Fibroblast of skin of abdomen (primary cell): ENCODE measurements around the gene FBN1.

Source experiments
- DNase-seq: peaks from one replicate; pipeline ENCODE4 v3.0.0-alpha.2; 2013

Gene FBN1

DNA sequence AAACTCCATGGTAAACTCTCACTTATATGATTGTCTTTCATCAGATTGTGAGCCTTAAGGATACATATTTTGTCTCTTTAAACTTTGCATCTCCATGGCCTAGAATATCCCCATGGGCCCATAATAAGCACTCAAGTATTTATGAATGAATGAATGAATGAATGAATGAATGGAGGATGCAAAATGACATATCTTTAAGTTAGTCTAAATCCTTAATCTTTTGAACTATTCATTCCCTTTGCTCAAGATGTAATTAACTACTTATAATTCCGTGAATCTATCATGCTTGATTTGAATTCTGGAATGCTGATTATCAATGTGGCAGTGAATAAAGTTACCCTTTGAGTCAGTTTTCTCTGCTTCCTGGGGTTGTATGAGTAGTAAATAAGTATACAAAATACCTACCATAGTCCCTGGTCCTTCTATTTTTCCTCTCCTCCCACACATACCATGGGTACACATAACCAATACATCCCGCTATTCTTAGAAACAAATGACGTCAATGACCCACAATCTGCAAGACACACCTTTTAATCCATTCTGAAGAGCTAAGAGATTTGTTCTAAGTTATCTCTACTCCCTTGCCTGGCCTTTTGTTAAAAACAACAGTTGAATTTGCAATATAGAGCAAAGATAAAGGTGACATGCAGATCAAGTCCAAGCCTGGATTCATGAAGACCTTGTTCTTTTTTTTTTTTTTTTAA, 94.5 kb downstream of the FBN1 start:
- DNase-seq, result no peak

DNA sequence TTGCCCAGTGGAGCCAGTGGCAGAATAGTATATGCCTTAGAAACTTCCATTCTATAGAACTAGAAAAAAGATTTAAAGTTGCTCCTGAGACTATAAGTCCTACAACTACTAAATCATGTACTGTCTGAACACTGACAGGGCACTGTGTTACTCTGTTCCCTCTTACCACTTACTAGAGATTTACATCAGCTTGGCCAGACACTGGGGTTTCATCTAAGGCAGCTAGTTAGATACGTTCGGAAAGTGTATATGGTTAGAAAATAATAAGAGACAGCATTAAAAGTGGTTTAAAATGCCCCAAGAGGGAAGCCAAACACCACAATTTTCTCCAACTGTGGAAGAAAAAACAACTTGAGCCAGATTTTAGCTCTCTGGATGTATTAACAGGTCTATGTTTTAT, 97.1 kb downstream of the FBN1 start:
- DNase-seq, result peak; percentile 59

DNA sequence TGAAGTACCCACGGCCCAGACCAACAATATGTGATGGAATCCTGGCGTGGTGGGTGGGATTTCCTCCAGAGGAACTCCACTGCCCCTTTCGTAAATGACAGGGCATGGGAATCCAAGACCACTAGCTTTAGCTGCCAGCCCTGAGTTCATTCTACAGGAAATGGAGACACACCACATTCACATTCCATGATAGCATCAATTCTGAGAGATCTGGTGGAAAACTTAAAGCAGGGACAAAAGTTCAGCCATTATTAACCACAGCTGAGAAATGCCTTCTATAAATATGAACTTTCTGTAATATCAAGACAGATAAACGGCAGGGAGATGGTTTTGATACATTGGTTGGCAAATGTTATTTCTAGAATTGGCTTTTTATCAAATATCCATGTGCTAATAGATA, 98.2 kb downstream of the FBN1 start:
- DNase-seq, result peak; percentile 70

DNA sequence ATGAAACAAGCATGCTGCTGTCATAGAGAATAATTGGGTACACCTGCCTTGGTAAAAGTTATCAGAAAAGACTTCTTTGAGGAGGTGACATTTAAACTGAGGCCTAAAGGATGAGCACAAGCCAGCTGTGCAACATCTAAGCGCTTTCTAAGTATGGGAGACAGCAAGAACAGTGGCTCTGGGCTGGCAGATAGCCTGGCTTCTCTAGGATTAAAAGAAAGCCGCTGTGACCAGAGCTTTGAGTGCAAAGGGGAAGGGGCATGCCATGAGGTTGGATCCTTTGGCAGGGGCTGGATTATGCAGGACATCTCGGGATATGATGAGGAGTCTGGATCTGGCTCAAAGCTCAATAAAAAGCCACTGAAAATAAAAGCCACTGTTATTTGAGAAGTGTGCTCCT, 99.2 kb downstream of the FBN1 start:
- no peak for DNase-seq

DNA sequence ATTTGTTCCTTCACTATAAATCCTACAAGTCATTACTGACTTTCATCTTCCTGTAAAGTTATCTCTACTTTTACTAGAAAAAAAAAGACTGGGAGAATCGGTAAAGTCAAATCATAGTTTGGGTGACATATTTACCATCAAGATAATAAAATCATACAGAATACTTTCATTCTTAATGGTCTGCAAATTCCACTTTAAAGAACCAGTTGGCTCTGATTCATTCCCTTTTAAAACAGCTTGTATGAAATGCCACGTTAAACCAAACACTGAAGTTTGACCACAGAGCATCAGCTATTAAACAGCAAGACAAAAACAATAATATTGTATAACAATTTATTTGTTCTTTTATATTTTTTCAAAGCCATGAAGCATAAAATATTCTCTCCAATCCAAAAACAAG, 100.7 kb downstream of the FBN1 start:
- peak; percentile 42 for DNase-seq

DNA sequence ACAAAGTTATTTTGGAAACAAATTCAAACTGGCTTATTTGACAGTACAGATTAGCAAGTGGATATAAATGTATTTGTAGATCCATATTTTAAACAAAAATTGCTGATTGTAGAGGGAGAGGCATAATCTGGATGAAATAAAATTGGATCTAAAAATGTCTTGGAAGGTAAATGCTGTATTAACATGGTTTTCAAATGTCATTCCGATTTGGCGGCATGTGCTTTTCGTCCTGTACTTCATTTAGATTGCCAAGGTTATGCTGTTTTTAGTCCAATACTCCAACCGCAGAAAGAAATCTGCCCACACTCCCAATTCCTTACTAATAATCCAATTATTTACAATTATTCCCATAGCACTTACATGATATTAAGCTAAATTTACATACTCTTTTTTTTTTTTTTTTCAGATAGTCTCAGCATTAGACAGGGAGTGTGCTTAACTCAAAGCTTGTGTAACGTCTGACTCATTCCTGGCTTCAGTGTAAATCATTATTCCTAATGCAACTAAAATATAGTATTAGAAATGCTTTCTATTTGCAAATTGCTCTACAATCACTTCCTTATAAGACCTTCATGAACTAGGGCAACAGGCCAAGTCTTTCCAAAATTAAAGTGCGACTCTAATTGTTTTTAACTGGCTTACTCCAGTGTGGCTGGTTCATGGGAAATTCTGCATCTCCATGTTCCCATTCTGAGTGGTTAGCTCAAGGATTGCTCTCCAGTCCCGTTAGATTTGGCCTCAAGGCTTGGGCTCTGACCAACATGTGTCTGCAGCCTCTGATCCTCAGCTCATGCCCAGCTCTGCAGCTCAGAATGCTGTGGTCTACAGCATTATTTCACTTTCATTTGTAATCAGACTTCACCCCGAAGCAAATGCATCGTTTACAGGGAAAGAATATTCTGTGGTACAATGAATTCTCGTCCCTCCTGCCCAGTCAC, 103.9 kb downstream of the FBN1 start:
- DNase-seq, result peak; percentile 88

DNA sequence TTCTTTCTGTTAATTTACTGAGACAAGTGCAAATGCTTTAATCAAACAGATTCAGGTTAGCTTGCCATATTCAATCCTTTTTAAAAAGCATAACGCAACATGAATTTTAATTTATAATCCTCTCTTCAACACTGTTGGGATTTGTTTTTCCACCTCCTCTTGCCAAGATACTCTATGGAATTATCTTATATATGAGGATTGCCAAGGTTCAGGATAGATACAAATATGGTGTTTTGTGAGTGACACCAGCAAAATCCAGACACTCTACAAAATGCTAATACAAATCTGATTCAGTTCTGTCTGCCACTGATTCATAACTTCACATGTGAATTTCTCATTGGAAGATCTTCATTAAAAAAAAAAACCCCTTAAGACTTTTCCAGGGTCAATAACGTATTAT, 104.8 kb downstream of the FBN1 start:
- no peak for DNase-seq

DNA sequence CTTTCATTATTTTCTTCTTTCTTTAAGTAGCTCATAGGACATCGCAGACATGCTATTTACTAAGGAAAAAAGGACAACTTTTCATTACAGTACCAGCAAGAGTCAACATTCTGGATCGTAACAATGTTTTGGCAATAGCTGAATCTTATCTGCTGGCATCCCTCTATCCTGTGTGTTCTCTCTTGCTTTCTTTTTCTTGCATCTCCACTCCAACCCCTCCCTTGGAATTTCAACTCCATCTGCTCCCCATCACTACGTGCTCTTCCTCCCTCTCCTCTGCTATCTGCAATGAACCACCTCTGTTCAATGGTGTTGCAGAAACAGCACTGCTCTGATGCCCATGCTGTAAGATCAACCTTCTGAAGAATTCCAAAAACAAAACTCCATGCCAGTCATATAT, 106.6 kb downstream of the FBN1 start:
- no peak for DNase-seq

DNA sequence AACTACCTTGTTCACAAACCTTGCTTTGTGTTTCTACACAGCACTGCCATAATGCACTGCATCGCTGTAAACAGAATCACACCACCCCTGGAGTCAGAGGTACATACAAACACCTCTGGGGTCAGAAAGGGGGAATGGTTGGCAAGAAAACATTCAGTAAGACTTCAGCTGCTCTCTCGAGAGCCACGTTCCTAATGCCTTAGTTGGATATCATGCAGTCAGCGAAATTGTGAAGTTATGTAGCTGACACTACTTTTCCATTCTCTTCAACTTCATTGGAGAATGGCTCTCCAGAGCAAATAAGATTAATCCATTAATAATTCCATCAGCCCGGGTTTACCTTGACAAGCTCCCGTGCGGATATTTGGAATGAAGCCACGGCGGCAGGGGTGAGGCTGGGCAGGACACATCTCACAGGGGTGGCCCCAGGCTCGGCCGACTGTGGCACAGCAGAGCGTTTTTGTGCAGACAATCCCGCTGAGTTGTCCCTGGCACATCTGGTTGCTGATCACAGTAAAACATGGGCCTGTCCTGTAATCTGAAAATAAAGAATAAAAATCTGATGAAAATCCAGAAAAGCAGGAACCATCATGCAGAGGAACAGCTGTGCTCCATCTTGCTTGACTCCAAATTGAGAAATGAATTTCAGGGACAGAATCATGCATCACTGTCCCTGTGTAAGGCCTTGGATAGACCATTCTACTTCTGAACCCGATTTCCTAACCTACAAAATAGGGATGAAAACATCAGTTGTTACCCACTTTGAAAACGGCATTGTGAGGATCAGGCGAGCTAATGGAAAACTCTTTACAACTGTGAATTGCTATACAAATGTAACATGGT, 108.0 kb downstream of the FBN1 start:
- peak; percentile 37 for DNase-seq

DNA sequence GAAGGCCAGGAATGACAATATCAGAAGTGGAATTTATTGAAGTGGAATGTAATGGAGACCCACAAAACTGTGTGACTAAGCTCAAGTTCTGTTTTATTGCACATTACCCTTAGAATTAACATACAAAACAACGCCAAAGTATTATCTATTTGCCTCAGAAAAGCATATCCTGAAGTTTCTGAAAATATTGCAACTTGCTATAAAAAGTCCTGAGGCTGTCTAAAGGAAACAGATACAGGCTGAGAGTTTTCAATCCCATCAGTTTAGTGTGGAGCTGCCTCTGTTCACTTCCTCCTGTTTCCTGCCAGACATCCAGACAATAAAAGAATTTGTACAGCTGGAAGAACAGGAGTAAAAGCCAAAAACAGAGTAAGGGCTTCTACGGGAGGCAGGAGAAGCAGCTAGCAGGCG, 108.8 kb downstream of the FBN1 start:
- peak; percentile 74 for DNase-seq

DNA sequence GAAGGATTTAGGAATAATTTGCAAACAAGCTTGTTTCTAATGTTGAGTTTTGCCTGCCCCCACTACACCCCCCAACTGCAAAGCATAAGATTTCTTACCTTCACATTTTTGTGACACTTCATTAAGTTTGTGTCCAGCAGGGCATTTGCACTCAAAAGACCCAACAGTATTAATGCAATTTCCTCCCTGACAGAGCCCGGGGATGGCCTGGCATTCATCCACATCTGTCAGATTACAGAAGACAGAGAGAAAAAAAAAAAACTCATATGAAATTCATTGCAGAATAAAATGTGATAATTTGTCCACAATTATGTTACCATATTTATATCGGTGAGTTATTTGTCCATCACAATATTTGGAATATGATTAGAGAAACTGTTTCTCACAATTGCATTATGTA, 111.5 kb downstream of the FBN1 start:
- DNase-seq, result peak; percentile 28

DNA sequence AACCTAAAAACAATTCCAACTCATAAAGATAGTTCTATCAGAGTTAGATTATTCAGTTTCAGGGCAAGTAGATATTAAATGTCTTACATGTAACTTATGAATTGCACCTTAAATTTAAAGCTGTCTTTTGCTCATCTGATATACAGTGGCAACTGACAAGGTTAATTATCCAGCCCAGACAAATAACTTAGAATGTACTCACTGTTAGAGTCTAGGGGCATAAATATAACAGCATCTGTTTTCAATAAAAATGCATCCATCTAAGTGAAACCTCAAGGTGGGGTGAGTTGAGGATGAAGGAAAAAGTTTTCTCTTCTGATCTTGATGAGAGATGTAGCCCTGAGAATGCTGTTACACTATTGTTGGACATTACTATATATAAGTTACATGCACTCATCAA, 112.6 kb downstream of the FBN1 start:
- DNase-seq, result peak; percentile 84

DNA sequence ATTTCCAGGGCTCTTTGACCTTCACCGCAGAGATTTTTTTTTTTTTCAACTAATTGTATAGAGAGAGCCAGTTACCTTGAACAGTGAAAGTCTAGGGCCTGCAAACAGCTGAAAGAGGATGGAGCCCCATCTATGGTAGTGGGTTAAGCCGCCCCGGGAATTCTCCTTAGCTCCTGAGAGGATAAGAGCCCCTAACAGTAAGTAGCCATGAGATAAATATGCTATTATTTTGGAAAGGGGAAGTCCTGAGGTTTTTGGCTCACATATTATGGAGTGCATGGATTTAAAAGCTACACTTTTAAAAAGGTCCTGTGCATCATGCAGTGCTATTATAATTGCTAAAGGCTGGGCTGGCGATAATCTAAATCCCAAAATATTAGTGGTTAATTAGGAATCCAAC, 115.0 kb downstream of the FBN1 start:
- no peak for DNase-seq

DNA sequence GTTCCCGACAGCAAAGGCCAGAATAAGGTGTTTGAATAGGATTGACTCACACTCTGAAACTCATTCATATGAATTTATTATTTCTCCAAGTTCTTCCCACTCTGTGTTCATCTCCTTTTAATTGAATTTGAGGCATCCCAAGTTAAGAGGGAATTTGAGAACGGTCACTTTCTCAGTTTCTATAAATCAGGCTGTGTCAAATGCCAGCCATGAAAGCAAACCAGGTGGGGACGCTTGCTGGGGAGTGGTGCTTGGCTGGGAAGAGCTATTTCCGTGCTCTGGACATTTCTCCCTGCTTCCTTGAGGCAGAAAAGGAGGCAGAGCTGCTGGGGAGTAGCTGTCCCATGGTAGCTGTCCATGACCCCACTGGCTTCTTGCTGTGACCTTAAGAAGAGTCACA, 116.6 kb downstream of the FBN1 start:
- no peak for DNase-seq

DNA sequence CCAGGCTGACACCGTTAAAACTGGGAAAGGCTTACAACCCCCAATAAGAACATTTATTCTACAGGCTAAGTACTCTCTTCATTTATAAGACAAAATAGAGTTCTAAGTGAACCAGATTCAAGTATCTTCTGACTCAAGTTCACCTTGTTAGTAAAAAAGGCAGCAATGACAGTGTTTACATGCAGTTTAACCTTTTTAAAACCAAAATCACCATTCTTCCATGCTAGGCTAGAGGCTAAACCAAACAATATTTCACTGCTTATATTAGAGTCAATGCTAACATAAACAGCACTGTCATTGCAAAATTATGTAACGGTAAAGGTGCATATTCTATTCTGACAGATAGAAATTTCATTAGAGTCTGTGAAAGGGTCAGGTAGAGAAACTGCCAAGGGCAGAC, 118.0 kb downstream of the FBN1 start:
- DNase-seq, result no peak

DNA sequence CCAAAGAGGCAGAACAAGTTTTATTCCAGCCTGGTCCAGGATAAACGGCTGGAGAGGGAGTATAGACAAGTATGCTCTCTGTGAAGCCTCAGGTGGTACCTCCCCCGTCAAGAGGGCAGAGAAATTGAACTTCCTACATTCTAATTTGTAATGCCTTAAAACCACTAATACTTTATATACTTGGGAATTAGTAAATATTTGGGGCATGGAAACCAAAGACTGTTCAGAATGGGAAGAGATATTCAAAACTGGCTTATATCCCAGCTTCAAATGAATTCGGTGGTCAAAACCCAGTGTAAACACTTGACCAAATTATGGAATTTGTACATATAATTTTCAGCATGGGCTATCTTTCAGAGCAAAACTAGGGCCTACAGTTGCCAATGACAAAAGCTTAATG, 122.6 kb downstream of the FBN1 start:
- DNase-seq, result no peak

DNA sequence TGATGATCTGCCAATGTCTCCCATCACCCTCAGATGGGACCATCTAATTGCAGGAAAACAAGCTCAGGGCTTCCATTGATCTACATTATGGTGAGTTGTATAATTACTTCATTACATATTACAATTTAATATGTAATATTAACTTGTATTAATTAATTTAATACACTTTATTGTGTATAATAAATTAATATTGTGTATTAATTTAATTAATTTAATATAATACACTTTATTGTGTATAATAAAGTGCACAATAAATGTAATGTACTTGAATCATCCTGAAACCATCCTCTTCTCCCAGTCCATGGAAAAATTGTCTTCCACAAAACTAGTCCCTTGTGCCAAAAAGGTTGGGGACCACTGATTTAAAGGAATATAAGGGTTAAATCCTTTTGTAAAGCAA, 123.4 kb downstream of the FBN1 start:
- no peak for DNase-seq

DNA sequence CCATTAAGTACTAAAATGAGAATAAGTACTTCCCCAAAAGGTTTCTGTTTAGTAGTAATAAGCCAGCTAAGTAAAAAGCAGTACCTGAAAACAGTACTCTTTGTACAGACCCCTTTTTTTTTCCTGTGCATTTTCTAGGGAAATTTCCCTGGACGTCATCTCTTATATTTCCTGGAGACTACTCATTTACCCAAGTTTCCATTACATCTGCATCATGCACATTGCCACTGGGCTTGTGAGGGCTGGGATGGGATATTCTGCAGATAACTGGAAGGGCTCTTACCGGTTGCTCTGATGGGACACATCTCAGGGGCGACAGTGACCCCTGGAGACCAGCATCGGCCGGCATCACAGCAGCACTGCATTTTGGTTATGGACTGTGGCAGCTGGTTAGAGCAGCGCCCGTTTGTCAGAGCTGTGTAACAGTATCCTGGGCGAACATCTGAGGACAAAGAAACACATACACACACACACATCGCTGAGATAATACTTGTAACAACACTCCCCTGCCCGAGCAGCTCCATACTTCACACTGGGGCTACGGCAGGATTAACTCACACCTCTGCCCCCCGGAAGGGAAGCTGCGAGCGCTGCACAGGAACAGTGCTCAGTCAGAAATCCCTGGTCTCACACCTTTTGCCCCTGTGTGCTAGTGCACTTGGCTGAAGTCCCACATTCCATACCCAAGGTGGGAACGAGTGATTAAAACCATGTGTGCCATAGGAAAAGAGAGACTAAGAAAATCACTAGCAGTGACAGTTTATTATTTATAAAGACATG, 124.9 kb downstream of the FBN1 start:
- DNase-seq, result no peak

DNA sequence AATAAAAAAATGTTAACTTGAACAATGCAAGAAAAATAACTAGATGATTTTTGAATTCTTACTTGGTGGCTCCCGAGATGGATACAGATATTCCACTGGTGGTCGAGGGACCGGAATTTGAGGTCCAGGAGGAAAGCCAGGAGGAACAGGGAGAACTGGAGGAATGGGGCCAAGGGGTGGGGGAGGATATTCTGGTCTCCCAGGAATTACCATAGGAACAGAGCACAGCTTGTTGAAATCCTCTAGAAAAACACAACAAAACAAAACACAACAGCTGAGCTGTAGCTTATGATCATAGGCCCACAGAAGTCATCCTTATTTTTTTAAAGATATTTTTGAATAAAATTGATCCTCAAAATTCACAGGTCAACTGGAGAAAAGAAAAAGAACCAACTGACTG, 129.4 kb downstream of the FBN1 start:
- DNase-seq, result no peak

DNA sequence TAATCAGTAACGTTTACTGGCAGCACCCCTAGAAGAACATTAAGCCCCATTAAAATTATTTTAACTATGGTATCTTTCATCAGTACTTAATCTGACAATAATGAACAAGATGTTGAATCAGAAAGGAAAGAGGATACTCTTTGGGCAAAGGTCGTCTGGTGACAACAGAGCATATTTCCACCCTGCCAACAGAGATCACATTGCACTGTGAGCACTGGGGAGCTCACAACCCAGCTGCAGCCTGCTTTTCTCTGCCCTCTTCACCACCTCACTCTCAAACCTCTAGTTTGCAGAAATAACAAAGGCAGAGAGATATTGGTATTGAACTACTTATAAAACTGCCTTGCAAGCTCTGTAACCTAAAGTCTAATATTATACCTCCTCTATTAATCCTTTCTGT, 130.0 kb downstream of the FBN1 start:
- DNase-seq, result no peak

DNA sequence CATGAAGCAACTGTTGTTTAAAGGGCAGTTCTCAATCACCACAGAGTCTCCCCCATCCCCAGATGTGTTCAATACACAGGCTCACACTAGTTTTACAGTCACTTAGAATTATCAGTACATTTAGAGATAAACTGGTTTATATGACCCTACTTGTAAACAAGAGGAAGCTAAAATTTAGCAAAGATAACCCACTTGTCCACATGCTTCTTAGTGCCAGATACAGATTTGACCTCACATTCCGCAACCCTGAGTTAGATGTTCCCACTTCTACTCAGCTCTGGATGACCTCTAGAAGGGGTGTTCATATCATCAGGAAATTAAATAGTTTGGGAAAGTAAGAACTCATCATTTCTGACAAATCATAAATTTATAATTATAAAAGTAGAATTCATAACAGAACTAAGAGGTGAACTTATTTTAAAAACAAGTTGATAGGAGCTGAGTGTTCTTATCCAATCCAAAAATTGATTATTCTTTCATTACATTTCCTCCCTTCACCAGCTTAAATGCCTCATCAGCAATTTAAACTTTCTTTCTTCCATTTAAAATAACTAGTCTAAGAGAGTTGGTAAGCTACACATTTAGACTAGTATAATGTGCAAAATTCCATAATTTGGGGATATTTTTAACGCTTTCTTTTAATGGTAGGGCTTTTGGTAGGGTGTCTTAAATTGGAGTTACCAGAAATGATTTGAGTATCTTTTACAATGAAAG, 131.2 kb downstream of the FBN1 start:
- DNase-seq, result no peak

DNA sequence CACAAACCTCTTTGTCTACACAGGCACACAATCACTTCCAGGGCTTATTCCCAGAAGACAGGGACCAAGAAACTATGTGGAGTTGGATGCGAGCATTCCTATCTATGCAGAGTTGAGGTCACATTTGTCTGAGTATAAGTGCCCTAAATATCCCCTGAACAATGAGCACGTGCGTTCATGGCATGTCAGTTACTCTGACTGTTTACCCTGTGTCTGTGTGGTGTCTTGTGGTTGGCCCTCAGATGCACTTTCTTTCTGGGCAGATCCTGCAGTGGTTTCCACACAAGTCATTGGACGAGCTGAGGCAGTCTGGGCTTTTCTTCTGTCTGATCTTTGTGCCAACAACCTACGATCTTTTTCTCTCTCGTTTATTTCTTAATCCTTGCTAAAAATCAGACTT, 134.5 kb downstream of the FBN1 start:
- no peak for DNase-seq
